ENCODE measurements around the gene BRI3BP.

- TF ChIP-seq, protein P1, sequence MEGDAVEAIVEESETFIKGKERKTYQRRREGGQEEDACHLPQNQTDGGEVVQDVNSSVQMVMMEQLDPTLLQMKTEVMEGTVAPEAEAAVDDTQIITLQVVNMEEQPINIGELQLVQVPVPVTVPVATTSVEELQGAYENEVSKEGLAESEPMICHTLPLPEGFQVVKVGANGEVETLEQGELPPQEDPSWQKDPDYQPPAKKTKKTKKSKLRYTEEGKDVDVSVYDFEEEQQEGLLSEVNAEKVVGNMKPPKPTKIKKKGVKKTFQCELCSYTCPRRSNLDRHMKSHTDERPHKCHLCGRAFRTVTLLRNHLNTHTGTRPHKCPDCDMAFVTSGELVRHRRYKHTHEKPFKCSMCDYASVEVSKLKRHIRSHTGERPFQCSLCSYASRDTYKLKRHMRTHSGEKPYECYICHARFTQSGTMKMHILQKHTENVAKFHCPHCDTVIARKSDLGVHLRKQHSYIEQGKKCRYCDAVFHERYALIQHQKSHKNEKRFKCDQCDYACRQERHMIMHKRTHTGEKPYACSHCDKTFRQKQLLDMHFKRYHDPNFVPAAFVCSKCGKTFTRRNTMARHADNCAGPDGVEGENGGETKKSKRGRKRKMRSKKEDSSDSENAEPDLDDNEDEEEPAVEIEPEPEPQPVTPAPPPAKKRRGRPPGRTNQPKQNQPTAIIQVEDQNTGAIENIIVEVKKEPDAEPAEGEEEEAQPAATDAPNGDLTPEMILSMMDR (IDR thresholded peaks at IDR 0.05 in 8 of 11, conservative IDR thresholded peaks at IDR 0.05 in 3 of 11), result no peak
- TF ChIP-seq POLR2A (IDR thresholded peaks at IDR 0.05), result no peak
These were observed 18.2 kb upstream of the BRI3BP start for GRCh38 chr12:124975276-124975675.
